Activated naive CD8-positive, alpha-beta T cell treated with anti-CD3 and anti-CD28 coated beads, Interleukin-2, amount 10 ng/mL, durations not matched to agents 7 days and 5 days (primary cell): ENCODE data around the gene PRPF40B. TPM values are rescaled to one million over a fixed set of nuclear protein-coding genes. Genes with fewer than 3 reads are reported as not detected.

Source experiments
- total RNA-seq, 2 experiments: library from RNA; stranded (reverse); gene quantifications; one replicate each; pipeline ENCODE4 v1.2.3, GENCODE V29; 2021

PRPF40B gene
- total RNA-seq, 2 experiments from 2014 or later = 16.5 to 18.0 TPM

Other genes starting within 250 kb of the PRPF40B start
- gene KCNH3, start 84.5 kb upstream of the PRPF40B start, total RNA-seq = 1 to 10 TPM; 5.4 to 5.8 TPM
- gene MCRS1, start 55.4 kb upstream of the PRPF40B start, total RNA-seq = 10 to 100 TPM; 83.8 to 83.9 TPM
- under 1 TPM; 0.11 to 0.20 TPM for gene FAM186B, start 17.9 kb upstream of the PRPF40B start, total RNA-seq
- 10 to 100 TPM; 43.5 to 43.8 TPM for gene FMNL3, start 83.8 kb downstream of the PRPF40B start, total RNA-seq
- 100 to 1,000 TPM; 426 to 431 TPM for gene TMBIM6, start 118.0 kb downstream of the PRPF40B start, total RNA-seq
- 10 to 100 TPM; 10.3 to 11.0 TPM for gene NCKAP5L, start 204.9 kb downstream of the PRPF40B start, total RNA-seq
- 10 to 100 TPM in 1 of 2 experiments, 1 to 10 TPM in 1; 9.3 to 11.4 TPM for gene BCDIN3D, start 219.5 kb downstream of the PRPF40B start, total RNA-seq